Peyer's patch (tissue), 4 donors: ENCODE results near the gene TEX13D.

ENCODE experiments used
- CTCF ChIP-seq, 6 experiments: fragments of 450-650 bp in 4 of 6; fragments of 200-600 bp in 2 of 6; sonication (generic) in 1 of 6; IDR thresholded peaks; one replicate each; pipeline ENCODE4 v1.5.1; 2017 to 2019; ENCODE audit warnings: antibody characterized with exemption in 6 of 6, mild to moderate bottlenecking in 3 of 6, moderate library complexity in 1 of 6
- POLR2A ChIP-seq, 2 donors: fragments of 450-650 bp; IDR thresholded peaks; one replicate each; pipeline ENCODE4 v1.5.1; 2017; ENCODE audit warnings: antibody characterized with exemption in 2 of 2, mild to moderate bottlenecking in 2 of 2, moderate library complexity in 2 of 2

GRCh38 chrX:124343016-124343415, 10.6 kb downstream of the TEX13D start:
- no peak for TF ChIP-seq CTCF (IDR thresholded peaks at IDR 0.05)
- TF ChIP-seq POLR2A (IDR thresholded peaks at IDR 0.05), result no peak
